ENCODE measurements around the gene CDC14B.

DNA sequence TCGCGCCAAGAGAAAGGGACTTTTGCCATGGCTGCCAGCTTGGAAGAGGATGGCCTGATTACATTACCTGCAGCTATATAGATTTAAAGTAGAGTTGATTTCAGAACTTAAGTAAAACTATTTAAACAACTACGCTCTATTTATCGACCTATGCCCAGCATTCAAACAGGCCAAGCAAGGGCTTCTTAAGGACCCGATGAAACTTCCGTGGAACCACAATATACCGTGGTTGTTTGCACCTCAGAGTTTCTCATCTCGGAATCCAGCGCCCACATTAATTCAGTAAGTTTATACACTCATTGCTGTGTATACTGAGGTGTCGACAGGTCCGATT, 505 bp upstream of the CDC14B start:
- no peak for TF ChIP-seq POLR2AphosphoS5 (IDR thresholded peaks at IDR 0.05; ENCODE audit: low read depth)
- TF ChIP-seq, protein P1, sequence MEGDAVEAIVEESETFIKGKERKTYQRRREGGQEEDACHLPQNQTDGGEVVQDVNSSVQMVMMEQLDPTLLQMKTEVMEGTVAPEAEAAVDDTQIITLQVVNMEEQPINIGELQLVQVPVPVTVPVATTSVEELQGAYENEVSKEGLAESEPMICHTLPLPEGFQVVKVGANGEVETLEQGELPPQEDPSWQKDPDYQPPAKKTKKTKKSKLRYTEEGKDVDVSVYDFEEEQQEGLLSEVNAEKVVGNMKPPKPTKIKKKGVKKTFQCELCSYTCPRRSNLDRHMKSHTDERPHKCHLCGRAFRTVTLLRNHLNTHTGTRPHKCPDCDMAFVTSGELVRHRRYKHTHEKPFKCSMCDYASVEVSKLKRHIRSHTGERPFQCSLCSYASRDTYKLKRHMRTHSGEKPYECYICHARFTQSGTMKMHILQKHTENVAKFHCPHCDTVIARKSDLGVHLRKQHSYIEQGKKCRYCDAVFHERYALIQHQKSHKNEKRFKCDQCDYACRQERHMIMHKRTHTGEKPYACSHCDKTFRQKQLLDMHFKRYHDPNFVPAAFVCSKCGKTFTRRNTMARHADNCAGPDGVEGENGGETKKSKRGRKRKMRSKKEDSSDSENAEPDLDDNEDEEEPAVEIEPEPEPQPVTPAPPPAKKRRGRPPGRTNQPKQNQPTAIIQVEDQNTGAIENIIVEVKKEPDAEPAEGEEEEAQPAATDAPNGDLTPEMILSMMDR (IDR thresholded peaks at IDR 0.05; ENCODE audit: insufficient read depth, low read length) = no peak
- TF ChIP-seq, protein P2, sequence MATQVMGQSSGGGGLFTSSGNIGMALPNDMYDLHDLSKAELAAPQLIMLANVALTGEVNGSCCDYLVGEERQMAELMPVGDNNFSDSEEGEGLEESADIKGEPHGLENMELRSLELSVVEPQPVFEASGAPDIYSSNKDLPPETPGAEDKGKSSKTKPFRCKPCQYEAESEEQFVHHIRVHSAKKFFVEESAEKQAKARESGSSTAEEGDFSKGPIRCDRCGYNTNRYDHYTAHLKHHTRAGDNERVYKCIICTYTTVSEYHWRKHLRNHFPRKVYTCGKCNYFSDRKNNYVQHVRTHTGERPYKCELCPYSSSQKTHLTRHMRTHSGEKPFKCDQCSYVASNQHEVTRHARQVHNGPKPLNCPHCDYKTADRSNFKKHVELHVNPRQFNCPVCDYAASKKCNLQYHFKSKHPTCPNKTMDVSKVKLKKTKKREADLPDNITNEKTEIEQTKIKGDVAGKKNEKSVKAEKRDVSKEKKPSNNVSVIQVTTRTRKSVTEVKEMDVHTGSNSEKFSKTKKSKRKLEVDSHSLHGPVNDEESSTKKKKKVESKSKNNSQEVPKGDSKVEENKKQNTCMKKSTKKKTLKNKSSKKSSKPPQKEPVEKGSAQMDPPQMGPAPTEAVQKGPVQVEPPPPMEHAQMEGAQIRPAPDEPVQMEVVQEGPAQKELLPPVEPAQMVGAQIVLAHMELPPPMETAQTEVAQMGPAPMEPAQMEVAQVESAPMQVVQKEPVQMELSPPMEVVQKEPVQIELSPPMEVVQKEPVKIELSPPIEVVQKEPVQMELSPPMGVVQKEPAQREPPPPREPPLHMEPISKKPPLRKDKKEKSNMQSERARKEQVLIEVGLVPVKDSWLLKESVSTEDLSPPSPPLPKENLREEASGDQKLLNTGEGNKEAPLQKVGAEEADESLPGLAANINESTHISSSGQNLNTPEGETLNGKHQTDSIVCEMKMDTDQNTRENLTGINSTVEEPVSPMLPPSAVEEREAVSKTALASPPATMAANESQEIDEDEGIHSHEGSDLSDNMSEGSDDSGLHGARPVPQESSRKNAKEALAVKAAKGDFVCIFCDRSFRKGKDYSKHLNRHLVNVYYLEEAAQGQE (IDR thresholded peaks at IDR 0.05; ENCODE audit: insufficient replicate concordance, low read depth) = no peak

All from HL-60 (cell line).